ENCODE results near the gene IGF1. TPM values are rescaled to one million over a fixed set of nuclear protein-coding genes. Genes with fewer than 3 reads are reported as not detected.

Gene IGF1
- total and polyA plus RNA-seq, 9 of the 15 experiments (the other 6 are each of a cell fraction or from before 2014, with no cell fraction given): 3.7 to 13.9 (median 4.5) TPM

- TF ChIP-seq CTCFL (IDR thresholded peaks at IDR 0.05; ENCODE audit: borderline replicate concordance, insufficient read depth, low read depth, low read length, poor library complexity, severe bottlenecking) (no peak), ELF4 (CRISPR knock-in tag; IDR thresholded peaks at IDR 0.05) (no peak)
These were observed 131.3 kb downstream of the IGF1 start (continued) for GRCh38 chr12:102349079-102349478.

- WGBS (ENCODE audit: insufficient coverage, low coverage, missing lambda C conversion rate): 24% methylated on average over 4 of the region's 4 CpGs
- H4K20me1 ChIP-seq (replicated peaks; ENCODE audit: control insufficient read depth, insufficient read depth, low read length): no peaks in the 10 kb centered on the region
- no peak for ATAC-seq
- H3K9me3 ChIP-seq (replicated peaks; ENCODE audit: control insufficient read depth, insufficient read depth, low read depth, low read length): peaks cover 2% of the 10 kb centered on the region; the same call in 1 of the 2 replicates
- no peak overlapping the region for H2AFZ ChIP-seq (ENCODE audit: low read depth, low read length)
- no peaks in the 10 kb centered on the region for H3K9me1 ChIP-seq (ENCODE audit: control insufficient read depth, insufficient read depth, low read length)
- BruUV-seq (replicated peaks): no TSS peak
- no peak overlapping the region for H3K27ac ChIP-seq (ENCODE audit: extremely low read depth, low read depth, low read length)
- no peak for DNase-seq (ENCODE audit: extremely low read depth in 1 of 4, low spot score in 3 of 4)
- H3K4me1 ChIP-seq (replicated peaks in 1 of 2; ENCODE audit: control insufficient read depth in 2 of 2, insufficient read depth in 2 of 2, low read length in 2 of 2): peaks cover 2 to 16% of the 10 kb centered on the region in 2 experiments; a peak in 3 of 5 replicates
- no peak for TF ChIP-seq USF1 (CRISPR knock-in tag; IDR thresholded peaks at IDR 0.05)
- no peak for TF ChIP-seq NR2F6 (CRISPR knock-in tag; IDR thresholded peaks at IDR 0.05)
- TF ChIP-seq BCL6 (CRISPR knock-in tag; IDR thresholded peaks at IDR 0.05): no peak
- TF ChIP-seq ZNF740 (CRISPR knock-in tag; IDR thresholded peaks at IDR 0.05): no peak
- TF ChIP-seq ZNF740 (tag; IDR thresholded peaks at IDR 0.05): no peak
- TF ChIP-seq ZNF75A (CRISPR knock-in tag; IDR thresholded peaks at IDR 0.05): no peak
- no peak for TF ChIP-seq GMEB1 (CRISPR knock-in tag; IDR thresholded peaks at IDR 0.05)
- no peak for TF ChIP-seq ZBTB11 (CRISPR knock-in tag; IDR thresholded peaks at IDR 0.05)
- H3K27me3 ChIP-seq (ENCODE audit: control insufficient read depth in 2 of 2, insufficient read depth in 2 of 2, low read length in 2 of 2): no peaks in the 10 kb centered on the region
- FAIRE-seq: no peak
- no peak overlapping the region for H3K4me3 ChIP-seq
- in situ Hi-C loops (cut with MboI) (no loop called here), intact Hi-C loops (cut with micrococcal nuclease) (no loop called here)
- CTCF ChIA-PET (ENCODE audit: low intra/inter-chr PET ratio): no interaction called here
- POLR2A ChIA-PET: no interaction called here
- H3K79me2 ChIP-seq (ENCODE audit: control insufficient read depth, insufficient read depth, low read length): no peaks in the 10 kb centered on the region
- H3K4me2 ChIP-seq (ENCODE audit: insufficient read depth, low read length): no peak overlapping the region
- H3K9ac ChIP-seq (ENCODE audit: insufficient read depth in 1 of 2, low read depth in 2 of 2, low read length in 2 of 2): no peak overlapping the region
- no peaks in the 10 kb centered on the region for H3K36me3 ChIP-seq (ENCODE audit: control insufficient read depth, insufficient read depth, low read length)
These were observed 132.6 kb downstream of the IGF1 start for GRCh38 chr12:102347811-102348210.

Data from K562 (cell line).